GM18909 (cell line): Measurements from ENCODE around the gene VWA8.
"Not testable (repeated sequence)": the region's sequence is repeated elsewhere in the genome, so short reads cannot be mapped to it uniquely, and the experiment has no call there.

Experiments
- ATAC-seq: cut with Tn5 transposase; IDR thresholded peaks from one replicate; pipeline ENCODE4 v1.9.1; 2021; ENCODE audit warnings: mild to moderate bottlenecking; ENCODE audit not compliant: unreplicated experiment, poor library complexity

VWA8 gene

GRCh38 chr13:41547251-41548000, 413.5 kb downstream of the VWA8 start:
- no peak for ATAC-seq

- ATAC-seq: no peak
Observed at GRCh38 chr13:41546372-41547190, 414.3 kb downstream of the VWA8 start.

GRCh38 chr13:41545432-41545707, 415.5 kb downstream of the VWA8 start:
- no peak for ATAC-seq

GRCh38 chr13:41543664-41544300, 417.1 kb downstream of the VWA8 start:
- no peak for ATAC-seq

GRCh38 chr13:41542799-41543198, 418.1 kb downstream of the VWA8 start:
- ATAC-seq: not testable (repeated sequence)

- ATAC-seq: no peak
Observed at GRCh38 chr13:41542281-41542680, 418.6 kb downstream of the VWA8 start.

GRCh38 chr13:41541142-41541938, 419.6 kb downstream of the VWA8 start:
- no peak for ATAC-seq

- ATAC-seq: not testable (repeated sequence)
Observed at GRCh38 chr13:41540240-41540639, 420.7 kb downstream of the VWA8 start.

GRCh38 chr13:41533266-41534052, 427.4 kb downstream of the VWA8 start:
- ATAC-seq: no peak

- no peak for ATAC-seq
Observed at GRCh38 chr13:41528021-41528420, 432.9 kb downstream of the VWA8 start.

- ATAC-seq: no peak
Observed at GRCh38 chr13:41520660-41521630, 440.0 kb downstream of the VWA8 start.

- ATAC-seq: no peak
Observed at GRCh38 chr13:41520016-41520659, 440.8 kb downstream of the VWA8 start.
